Activated naive CD8-positive, alpha-beta T cell treated with anti-CD3 and anti-CD28 coated beads, Interleukin-2, amount 50 U/mL, for 16 hours (primary cell): Measurements from ENCODE around the gene IL25.
"Not testable (repeated sequence)": the region's sequence is repeated elsewhere in the genome, so short reads cannot be mapped to it uniquely, and the experiment has no call there.

Experiments used
- DNase-seq: peaks from one replicate; pipeline ENCODE4 v3.0.0-alpha.2; 2020; ENCODE audit warnings: low read depth, low spot score

IL25 gene

GRCh38 chr14:23409475-23409874 lies 36.9 kb downstream of the IL25 start:
- DNase-seq, result no peak

DNA sequence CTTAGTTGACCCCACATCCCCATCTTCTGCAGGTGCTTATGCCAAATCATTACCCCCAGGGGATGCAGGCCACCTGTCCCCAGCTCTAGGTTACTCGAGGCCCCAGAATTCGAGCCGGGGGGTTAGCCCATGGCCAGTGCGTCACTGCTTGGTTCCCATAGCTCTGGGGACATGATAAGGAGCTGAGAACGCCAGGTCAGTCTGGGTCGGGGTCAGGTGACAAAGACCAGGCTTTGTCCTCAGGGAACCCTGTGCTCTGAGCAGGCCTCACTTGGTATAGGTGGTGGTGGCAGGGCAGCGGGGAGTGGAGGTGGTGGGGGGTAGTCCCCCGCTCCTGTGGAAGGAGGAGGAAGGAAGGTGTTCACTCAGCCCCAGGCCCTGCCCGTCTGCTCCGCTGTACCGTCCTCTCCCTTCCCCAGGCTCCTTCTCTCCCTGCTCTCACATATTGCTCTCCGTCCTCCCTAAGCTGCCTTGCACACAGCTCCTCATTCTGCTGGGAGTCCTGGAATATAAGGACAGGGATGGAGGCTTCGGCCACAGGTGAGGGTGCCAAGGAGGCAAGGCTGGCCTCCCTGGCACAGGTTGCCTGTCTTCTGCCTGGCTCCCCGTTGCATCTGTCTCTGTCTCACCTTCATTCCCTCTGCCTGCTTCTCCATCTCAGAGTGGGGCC lies 37.5 kb downstream of the IL25 start:
- DNase-seq, result no peak

- DNase-seq, result no peak
These were observed 39.2 kb downstream of the IL25 start for GRCh38 chr14:23411563-23412525.

DNA sequence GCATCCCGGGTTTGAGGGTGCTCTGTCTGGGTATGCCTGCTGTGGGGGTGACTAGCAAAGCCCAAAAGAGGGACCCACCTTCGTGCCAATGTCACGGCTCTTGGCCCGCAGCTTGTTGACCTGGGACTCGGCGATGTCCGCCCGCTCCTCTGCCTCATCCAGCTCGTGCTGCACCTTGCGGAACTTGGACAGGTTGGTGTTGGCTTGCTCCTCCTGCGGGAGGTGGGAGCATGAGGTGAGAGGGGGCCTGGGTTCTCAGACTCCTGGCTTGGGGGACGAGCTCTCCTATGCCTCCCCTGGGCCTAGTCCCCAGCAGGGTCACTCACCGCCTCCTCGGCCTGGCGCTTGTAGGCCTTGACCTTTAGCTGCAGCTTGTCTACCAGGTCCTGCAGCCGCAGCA lies 41.1 kb downstream of the IL25 start:
- no peak for DNase-seq

- no peak for DNase-seq
These were observed 41.6 kb downstream of the IL25 start for GRCh38 chr14:23414254-23414653.

DNA sequence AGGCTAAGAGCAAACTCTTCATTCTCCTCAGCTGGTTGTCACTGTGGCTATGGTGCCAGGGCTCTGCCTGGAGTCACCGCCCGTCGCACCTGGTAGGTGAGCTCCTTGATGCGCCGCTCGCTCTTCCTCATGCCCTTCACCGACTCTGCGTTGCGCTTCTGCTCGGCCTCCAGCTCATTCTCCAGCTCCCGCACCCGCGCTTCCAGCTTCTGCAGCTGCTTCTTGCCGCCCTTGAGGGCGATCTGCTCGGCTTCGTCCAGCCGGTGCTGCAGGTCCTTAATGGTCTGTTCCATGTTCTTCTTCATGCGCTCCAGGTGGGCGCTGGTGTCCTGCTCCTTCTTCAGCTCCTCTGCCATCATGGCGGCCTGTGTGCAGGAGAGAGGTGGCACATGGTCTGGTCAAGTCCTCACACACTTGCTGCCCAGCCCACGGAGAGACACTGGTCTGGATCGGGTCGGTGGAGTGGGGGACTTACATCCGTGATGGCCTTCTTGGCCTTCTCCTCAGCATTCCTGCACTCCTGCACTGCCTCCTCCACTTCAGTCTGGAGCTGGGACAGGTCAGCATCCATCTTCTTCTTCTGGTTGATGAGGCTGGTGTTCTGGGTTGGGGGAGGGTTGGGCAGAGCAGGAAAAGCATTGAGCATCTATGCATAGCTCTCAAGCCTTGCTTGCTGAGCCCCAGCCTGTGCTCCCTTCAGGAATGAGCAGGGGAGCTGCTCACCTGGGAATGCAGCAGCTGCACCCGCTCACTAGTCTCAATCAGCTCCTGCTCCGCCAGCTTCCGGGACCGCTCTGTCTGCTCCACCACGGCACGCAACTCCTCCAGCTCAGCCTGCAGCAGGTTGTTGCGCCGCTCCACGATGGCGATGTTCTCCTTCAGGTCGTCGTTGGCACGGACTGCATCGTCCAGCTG lies 42.6 kb downstream of the IL25 start:
- DNase-seq, result no peak

DNA sequence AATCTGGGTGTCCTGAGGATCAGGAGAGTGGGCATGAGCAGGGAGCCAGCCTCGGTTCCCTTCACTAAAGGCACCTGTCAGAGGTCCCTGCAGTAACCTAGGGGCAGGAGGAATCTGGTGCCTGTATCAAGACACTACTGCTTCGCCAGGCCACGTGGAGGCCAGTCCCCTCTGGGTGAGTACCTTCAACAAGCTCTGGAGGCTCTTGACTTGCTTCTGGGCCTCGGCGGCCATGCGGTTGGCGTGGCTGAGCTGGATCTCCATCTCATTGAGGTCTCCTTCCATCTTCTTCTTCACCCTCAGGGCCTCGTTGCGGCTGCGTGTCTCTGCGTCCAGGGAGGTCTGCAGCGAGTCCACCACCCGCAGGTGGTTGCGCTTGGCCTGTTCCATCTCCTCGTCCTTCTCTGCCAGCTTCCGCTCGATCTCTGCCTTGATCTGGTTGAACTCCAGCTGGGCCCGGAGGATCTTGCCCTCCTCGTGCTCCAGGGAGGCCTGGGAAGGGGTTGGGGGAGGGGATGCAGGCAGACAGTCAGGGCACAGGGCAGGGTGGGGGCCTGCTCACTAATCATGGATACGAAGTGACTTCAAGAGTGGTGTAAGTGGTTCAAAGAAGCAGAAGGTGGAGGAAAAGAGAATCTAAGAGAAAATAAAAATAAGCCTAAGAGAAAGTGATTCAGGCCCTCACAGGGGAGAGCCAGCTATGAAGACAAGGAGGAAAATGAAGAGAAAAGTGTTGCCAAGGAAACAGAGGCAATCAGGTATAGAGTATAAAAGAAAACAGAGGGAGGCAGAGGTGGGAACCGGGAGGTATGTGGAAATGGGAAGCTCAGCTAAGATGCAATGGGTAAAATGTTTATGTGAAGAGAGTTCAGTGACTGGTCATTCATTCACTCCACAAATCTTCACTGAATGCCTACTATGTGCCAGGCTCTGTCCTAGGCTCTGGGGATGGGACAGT lies 43.5 kb downstream of the IL25 start:
- no peak for DNase-seq

- DNase-seq, result no peak
These were observed 44.2 kb downstream of the IL25 start for GRCh38 chr14:23416801-23417200.

DNA sequence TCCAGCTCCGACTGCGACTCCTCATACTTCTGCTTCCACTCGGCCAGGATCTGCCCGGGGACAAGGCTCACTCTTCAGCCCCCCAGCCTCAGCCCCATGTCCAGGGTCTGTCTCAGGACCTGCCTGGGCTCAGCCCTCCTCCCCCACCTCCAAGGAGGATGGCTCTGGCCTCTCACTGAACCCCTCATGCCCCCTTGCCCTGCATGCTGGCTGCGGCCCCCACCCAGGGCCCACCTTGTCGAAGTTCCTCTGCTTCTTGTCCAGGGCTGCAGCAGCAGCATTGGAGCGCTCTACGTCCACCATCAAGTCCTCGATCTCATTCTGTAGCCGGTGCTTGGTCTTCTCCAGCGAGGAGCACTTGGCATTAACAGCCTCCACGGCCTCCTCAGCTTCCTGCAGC lies 44.7 kb downstream of the IL25 start:
- not testable (repeated sequence) for DNase-seq

- DNase-seq, result no peak
These were observed 45.4 kb downstream of the IL25 start for GRCh38 chr14:23418021-23418420.

DNA sequence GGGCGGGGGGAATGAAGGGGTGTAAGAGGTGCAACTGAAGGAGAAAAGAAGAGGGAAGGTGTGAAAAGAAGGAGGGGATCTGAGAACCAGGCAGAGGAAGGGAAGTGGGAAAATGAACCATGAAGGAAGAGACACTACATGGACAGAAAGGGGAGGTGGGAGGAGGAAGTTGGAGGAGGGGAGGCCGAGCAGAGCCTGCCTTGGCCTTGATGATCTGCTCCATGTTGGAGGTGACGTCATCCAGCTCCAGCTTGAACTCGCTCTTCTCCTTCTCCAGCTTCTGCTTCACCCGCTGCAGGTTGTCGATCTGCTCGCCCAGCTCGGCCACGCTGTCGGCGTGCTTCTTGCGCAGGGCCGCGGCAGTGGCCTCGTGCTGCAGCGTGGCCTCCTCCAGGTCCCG lies 47.0 kb downstream of the IL25 start:
- not testable (repeated sequence) for DNase-seq

DNA sequence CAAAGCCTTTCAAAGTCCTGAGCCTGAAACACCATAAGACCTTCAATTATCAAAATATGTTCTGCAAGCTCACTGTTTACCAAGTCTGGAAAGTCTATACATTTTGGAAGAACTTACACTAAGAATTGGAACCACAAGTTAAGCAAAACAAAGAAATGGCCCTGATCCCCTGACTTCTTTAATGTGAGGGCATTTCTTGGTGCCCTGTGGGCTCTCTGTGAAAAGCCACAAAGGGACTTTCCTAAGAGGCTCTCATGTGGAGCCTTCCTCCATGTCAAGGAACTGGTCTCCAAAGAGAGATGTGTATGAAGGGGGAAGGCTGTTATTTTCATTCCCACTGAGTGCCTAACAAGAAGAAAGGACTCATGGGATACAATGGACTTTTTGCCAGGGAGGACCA lies 49.0 kb downstream of the IL25 start:
- no peak for DNase-seq

DNA sequence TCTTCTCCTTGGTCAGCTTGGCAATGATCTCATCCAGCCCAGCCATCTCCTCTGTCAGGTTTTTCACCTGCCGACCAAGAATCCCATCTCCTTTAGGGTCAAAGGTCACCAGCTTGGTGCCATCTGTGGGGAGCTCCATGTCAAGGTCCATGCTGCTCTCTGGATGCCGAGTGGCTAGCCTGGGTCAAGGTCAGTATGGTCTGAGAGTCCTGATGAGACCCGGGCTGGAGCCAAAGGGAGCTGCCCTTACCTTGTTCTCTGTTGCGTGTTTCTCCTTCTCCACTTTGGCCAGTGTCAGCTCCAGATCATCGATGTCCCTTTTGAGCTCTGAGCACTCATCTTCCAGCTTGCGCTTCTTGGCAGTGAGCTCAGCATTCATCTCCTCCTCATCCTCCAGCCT lies 51.0 kb downstream of the IL25 start:
- DNase-seq, result no peak

DNA sequence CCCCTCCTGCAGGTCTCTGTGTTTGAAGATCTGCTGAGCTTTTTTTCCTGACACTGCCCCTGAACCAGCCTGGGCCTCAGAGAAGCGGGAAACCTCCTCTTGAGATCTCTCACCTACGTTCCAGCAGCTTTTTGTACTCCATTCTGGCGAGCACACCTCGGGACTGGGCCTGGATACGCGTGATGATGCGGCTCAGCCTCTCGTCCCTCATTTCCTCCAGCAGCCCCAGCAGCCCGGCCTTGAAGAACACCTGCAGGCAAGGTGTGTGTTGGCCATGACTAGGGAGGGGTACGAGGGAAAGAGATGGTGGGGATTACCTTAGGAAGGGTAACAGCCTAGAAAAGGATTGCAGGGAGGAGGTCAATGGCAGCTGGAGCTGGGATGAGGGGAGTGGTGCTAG lies 52.6 kb downstream of the IL25 start:
- DNase-seq, result no peak

GRCh38 chr14:23425798-23426197 lies 53.2 kb downstream of the IL25 start:
- not testable (repeated sequence) for DNase-seq
